ENCODE data around the gene PKD1.

DNA sequence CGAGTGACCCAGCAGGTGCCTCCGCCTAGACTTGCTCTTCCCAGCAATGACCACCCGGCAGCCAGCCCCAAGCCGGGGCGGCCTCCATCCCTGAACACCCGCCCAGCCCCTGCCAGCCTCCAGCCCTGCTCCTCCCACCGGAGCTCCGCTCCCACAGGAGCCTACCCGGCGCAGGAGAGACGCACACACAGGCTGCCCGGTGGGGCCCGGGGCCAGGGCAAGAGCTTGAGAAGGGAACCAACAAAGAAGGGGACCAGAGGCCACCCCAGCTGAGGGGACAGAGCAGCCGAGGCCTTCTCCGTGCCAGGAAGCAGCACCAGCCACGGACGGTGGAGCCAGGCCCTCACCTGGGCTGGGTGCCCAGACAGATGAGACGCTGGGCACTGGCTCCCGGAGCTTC, 13.8 kb downstream of the PKD1 start:
- TF ChIP-seq POLR2AphosphoS5 (IDR thresholded peaks at IDR 0.05; ENCODE audit: low read depth, low read length) (no peak), SPI1 (IDR thresholded peaks at IDR 0.05; ENCODE audit: low read depth, low read length) (no peak), POLR2A (IDR thresholded peaks at IDR 0.05; ENCODE audit: low read depth, low read length) (no peak), POU2F2 (IDR thresholded peaks at IDR 0.05; ENCODE audit: low read depth, low read length) (no peak)

All from GM12891 (cell line).